ENCODE results near the gene TTBK2.
"Not testable (repeated sequence)": the region's sequence is repeated elsewhere in the genome, so short reads cannot be mapped to it uniquely, and the experiment has no call there.

TTBK2 gene

GRCh38 chr15:42920519-42921341 lies at the start of gene TTBK2:
Gene TTBK2, minus strand, starts transcription at chr15:42920778. Its CDS starts 42,161 bp downstream, at chr15:42878617.
- in situ Hi-C loops (cut with HindIII; ENCODE audit: low sequenced_read_pairs), result no loop called here

GRCh38 chr15:42964476-42964875 lies 43.9 kb upstream of the TTBK2 start:
- in situ Hi-C loops (cut with HindIII; ENCODE audit: low sequenced_read_pairs), result no loop called here

GRCh38 chr15:42955518-42955917 lies 34.9 kb upstream of the TTBK2 start:
- in situ Hi-C loops (cut with HindIII; ENCODE audit: low sequenced_read_pairs), result no loop called here

GRCh38 chr15:42954291-42954690 lies 33.7 kb upstream of the TTBK2 start:
- in situ Hi-C loops (cut with HindIII; ENCODE audit: low sequenced_read_pairs), result no loop called here

DNA sequence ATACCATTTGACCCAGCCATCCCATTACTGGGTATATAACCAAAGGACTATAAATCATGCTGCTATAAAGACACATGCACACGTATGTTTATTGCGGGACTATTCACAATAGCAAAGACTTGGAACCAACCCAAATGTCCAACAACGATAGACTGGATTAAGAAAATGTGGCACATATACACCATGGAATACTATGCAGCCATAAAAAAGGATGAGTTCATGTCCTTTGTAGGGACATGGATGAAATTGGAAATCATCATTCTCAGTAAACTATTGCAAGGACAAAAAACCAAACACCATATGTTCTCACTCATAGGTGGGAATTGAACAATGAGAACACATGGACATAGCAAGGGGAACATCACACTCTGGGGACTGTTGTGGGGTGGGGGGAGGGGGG lies 28.3 kb upstream of the TTBK2 start:
- in situ Hi-C loops (cut with HindIII; ENCODE audit: low sequenced_read_pairs), result not testable (repeated sequence)

- in situ Hi-C loops (cut with HindIII; ENCODE audit: low sequenced_read_pairs), result no loop called here
Observed at GRCh38 chr15:42940527-42940926, 19.9 kb upstream of the TTBK2 start.

DNA sequence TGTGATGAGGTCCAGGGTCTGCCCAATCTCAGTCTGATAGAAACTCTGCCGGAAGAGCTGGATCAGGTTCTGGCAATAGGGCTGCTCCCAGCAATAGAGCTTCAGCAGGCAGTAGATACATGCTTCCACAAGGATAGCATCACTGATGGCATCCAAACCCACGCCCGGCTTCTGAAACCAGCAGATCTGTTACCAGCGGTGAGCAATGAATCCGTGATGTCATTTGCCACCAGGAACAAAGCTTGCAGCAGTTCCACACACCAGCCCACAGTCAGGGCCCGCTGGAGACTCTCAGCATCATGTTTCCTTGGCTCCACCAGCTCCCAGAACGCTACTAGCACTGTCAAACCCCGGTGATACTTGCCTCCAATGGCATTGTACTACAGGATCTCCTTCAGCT lies 19.3 kb upstream of the TTBK2 start:
- in situ Hi-C loops (cut with HindIII; ENCODE audit: low sequenced_read_pairs), result no loop called here

GRCh38 chr15:42937143-42937542 lies 16.6 kb upstream of the TTBK2 start:
- in situ Hi-C loops (cut with HindIII; ENCODE audit: low sequenced_read_pairs), result no loop called here

DNA sequence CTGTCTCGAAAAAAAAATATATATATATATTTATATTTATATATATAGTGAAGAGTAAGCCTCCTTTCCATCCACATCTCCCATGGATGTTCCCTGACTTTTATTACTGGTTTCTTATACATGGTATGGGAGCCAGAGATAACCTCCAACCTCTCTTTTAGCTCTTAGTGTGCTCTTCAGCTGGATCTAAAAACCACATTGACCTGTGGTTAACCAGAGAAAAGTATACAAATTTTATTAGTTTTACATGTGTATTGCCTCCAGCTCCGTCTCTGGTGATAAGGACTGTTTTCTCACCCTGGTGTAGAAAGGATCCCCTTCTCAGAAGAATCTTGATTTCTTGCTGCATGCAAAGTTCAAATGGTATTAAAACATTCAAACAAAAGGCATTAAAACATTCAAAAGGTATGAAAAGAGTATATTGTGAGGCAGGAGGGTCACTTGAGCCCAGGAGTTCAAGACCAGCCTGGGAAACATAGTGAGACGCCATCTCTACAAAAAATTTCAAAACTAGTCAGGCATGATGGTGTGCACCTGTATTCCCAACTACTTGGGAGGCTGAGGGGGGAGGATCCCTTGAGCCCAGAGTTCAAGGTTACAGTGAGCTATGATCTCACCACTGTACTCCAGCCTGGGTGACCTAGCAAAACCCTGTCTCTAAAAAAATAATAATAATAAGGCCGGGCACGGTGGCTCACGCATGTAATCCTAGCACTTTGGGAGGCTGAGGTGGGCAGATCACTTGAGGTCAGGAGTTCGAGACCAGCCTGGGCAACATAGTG lies 13.5 kb upstream of the TTBK2 start:
- in situ Hi-C loops (cut with HindIII; ENCODE audit: low sequenced_read_pairs), result no loop called here

- in situ Hi-C loops (cut with HindIII; ENCODE audit: low sequenced_read_pairs), result no loop called here
Observed at GRCh38 chr15:42932833-42933515, 12.4 kb upstream of the TTBK2 start.

DNA sequence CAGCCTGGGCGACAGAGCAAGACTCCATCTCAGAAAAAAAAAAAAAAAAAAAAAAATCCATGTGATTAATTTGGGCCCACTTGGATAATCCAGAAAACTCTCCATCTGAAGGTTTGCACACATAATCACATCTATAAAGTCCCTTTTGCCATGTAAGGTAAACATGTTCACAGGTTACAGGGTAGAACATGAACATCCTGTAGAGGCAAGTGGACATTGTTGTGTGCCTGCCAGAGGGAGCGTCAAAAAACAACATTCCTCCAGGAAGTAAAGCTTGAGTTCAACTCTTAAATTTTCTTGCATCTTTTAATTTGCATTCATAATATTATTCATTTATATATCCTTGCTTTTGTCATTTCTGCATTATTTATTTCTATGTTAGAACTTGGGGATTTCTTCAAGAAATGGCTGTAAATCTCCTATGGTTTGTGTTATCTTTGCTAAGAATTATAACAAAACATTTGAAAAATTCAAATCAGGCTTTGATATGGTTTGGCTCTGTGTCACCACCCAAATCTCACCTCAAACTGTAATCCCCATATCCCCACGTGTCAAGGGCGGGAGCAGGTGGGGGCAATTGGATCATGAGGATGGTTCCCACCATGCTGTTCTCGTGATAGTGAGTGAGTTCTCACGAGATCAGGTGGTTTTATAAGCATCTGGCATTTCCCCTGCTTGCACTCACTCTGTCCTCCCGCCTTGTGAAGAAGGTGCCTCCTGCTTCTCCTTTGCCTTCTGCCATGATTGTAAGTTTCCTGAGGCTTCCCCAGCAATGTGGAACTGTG lies 11.3 kb upstream of the TTBK2 start:
- in situ Hi-C loops (cut with HindIII; ENCODE audit: low sequenced_read_pairs), result no loop called here

DNA sequence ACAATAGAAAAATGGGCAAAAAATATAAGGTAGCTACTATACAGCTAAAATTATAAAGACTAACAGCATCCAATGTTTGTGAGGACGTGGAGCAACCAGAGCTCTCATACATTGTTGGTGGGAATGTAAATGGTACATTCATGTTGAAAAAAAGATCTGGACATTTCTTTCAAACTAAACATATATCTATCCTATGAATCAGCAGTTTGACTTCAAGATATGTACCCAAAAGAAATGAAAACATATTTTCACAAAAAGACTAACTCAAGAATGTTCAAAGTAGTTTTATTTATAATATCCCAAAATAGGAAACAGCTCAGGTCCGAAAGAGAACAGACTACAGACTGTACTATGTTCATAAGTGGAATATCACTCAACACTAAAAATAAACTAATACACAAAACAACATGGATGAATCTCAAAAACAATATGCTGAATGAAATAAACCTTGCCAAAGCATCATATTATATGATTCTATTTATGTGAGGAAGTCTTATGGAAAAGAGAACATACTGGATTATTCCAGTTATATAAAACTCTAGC lies 8.8 kb upstream of the TTBK2 start:
- in situ Hi-C loops (cut with HindIII; ENCODE audit: low sequenced_read_pairs), result no loop called here

- in situ Hi-C loops (cut with HindIII; ENCODE audit: low sequenced_read_pairs), result no loop called here
Observed at GRCh38 chr15:42921342-42921731, 759 bp upstream of the TTBK2 start.

- in situ Hi-C loops (cut with HindIII; ENCODE audit: low sequenced_read_pairs), result no loop called here
Observed at GRCh38 chr15:42919799-42920518, 619 bp downstream of the TTBK2 start.

DNA sequence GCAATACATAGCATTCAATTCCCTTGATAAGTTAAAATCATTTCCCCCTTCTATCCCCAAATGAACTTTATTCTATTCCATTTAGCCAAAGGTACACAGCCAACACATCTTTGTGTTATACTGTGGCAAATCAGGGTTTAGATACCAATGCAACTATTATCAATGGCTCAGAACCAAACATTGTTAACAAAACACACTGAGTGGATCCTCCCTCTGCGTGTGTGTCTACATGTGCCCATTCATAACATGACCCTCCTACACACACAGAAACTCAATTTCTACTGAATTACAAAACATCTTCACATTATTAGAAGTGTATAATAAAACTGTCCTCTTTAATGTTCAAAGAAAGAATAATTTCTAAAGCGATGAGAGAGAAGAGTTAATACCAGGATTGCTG lies 1.3 kb downstream of the TTBK2 start:
- in situ Hi-C loops (cut with HindIII; ENCODE audit: low sequenced_read_pairs), result no loop called here

DNA sequence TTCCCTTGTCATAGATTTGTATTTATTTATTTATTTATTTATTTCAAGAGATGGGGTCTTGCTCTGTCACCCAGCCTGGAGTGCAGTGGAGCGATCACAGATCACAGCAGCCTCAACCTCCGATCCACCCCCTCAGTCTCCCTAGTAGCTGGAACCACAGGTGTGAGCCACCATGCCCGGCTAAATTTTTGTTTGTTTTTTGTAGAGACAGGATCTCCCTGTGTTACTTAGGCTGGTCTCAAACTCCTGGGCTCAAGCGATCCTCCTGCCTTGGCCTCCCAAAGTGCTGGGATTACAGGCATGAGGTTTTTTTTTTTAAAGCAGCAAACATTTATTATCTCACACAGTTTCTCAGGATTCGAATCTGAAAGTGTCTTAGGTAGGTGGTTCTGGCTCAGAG lies 2.5 kb downstream of the TTBK2 start:
- in situ Hi-C loops (cut with HindIII; ENCODE audit: low sequenced_read_pairs), result no loop called here

DNA sequence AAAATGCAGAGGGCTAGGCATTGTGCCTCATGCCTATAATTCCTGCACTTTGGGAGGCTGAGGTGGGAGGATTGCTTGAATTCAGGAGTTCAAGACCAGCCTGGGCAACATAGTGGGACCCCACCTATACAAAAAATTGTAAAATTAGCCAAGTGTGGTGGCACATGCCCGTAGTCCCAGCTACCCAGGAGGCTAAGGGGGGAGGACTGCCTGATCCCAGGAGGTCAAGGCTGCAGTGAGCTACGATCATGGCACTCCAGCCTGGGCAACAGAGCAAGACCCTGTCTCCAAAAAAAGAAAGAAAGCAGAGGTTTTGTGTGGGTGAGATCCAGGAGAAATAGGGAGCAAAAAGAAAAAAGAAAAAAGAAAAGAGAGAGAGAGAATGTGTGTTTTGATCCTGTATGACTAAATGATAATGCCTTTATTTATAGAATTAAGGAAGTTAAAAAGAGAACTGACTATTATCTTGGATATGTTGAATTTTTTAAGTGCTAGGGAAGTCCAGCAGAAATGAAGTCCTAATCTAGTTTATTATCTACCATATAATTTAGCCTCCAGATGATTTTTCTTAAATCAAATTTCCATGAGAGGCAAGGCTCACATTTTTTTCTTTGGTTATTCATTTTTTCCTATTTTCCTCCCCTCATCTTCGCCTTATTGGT lies 4.8 kb downstream of the TTBK2 start:
- in situ Hi-C loops (cut with HindIII; ENCODE audit: low sequenced_read_pairs), result no loop called here

GRCh38 chr15:42914728-42915497 lies 5.7 kb downstream of the TTBK2 start:
- in situ Hi-C loops (cut with HindIII; ENCODE audit: low sequenced_read_pairs), result no loop called here

All from endothelial cell of hepatic sinusoid (primary cell).